WTC11 (cell line): ENCODE measurements around the gene TPM2. TPM values are rescaled to one million over a fixed set of nuclear protein-coding genes. Genes with fewer than 3 reads are reported as not detected.
"Not testable (repeated sequence)": the region's sequence is repeated elsewhere in the genome, so short reads cannot be mapped to it uniquely, and the experiment has no call there.

Experiments
- ATAC-seq: fragments of 200-7000 bp; cut with Tn5 transposase; 2 replicates; pipeline ENCODE4 v1.10.0; 2021; ENCODE audit warnings: mild to moderate bottlenecking, moderate library complexity
- CTCF ChIA-PET: fragments of 300-600 bp; sonication (Branson Sonifier 250); formaldehyde crosslinking; loops from one replicate; lab custom pipeline; 2021; ENCODE audit warnings: antibody characterized with exemption; lab: Charles Lee
- POLR2A ChIA-PET: fragments of 350-600 bp; sonication (Branson Sonifier 250); formaldehyde crosslinking; loops from one replicate; lab custom pipeline; 2021; ENCODE audit warnings: antibody characterized with exemption; lab: Charles Lee
- DNase-seq: peaks from one replicate; pipeline ENCODE4 v3.0.0; 2021; ENCODE audit warnings: low spot score
- H3K27ac Mint-ChIP-seq: 2 replicates; pipeline ENCODE4 v1.8.0; 2021; ENCODE audit warnings: mixed read lengths
- H3K27me3 Mint-ChIP-seq: 2 replicates; pipeline ENCODE4 v1.8.0; 2021; ENCODE audit warnings: low read depth, mild to moderate bottlenecking, moderate library complexity, mixed read lengths
- H3K36me3 Mint-ChIP-seq: 2 replicates; pipeline ENCODE4 v1.8.0; 2021; ENCODE audit warnings: mixed read lengths
- H3K4me1 Mint-ChIP-seq: 2 replicates; pipeline ENCODE4 v1.8.0; 2022; ENCODE audit warnings: mixed read lengths
- H3K4me3 Mint-ChIP-seq: 2 replicates; pipeline ENCODE4 v1.8.0; 2021; ENCODE audit warnings: mild to moderate bottlenecking, moderate library complexity, mixed read lengths
- H3K9me3 Mint-ChIP-seq: 2 replicates; pipeline ENCODE4 v1.8.0; 2021; ENCODE audit warnings: mixed read lengths
- CBFB ChIP-seq: sonication (generic); formaldehyde crosslinking; IDR thresholded peaks from 2 replicates; pipeline ENCODE4 v1.8.1; 2022; ENCODE audit warnings: mild to moderate bottlenecking, low read depth, missing genetic modification reagents
- ESRRA ChIP-seq: sonication (generic); formaldehyde crosslinking; IDR thresholded peaks from 2 replicates; pipeline ENCODE4 v1.8.1; 2022; ENCODE audit warnings: mild to moderate bottlenecking, missing genetic modification reagents, borderline replicate concordance
- FOXJ3 ChIP-seq: sonication (generic); formaldehyde crosslinking; IDR thresholded peaks from 2 replicates; pipeline ENCODE4 v1.9.0; 2021; ENCODE audit warnings: missing genetic modification reagents, mild to moderate bottlenecking, borderline replicate concordance
- GTF2I ChIP-seq: fragments of 250-450 bp; sonication (Bioruptor Pico); conservative IDR thresholded peaks from 2 replicates; pipeline ENCODE4 v1.4.0; 2021; ENCODE audit warnings: mild to moderate bottlenecking
- SOX15 ChIP-seq: fragments of 250-450 bp; sonication (Bioruptor Pico); IDR thresholded peaks from 2 replicates; pipeline ENCODE4 v1.9.0; 2021; ENCODE audit warnings: mild to moderate bottlenecking
- TEAD4 ChIP-seq: sonication (generic); formaldehyde crosslinking; IDR thresholded peaks from 2 replicates; pipeline ENCODE4 v1.8.0; 2022; ENCODE audit warnings: mild to moderate bottlenecking, missing genetic modification reagents
- ZNF423 ChIP-seq: fragments of 250-450 bp; sonication (Bioruptor Pico); IDR thresholded peaks from 2 replicates; pipeline ENCODE4 v2.1.2; 2022; ENCODE audit warnings: mild to moderate bottlenecking, moderate library complexity
- total RNA-seq: library from RNA; stranded (reverse); gene quantifications from 3 replicates; pipeline ENCODE4 v1.2.3, GENCODE V29; 2021
- TF ChIP-seq, protein P1 (sequence below): fragments of 250-450 bp; sonication (Bioruptor Pico); IDR thresholded peaks from 2 replicates; pipeline ENCODE4 v1.8.0; 2021; ENCODE audit warnings: mild to moderate bottlenecking
- TF ChIP-seq, protein P2 (sequence below): sonication (generic); formaldehyde crosslinking; IDR thresholded peaks from 2 replicates; pipeline ENCODE4 v1.8.0; 2022; ENCODE audit warnings: mild to moderate bottlenecking, missing genetic modification reagents
- TF ChIP-seq, protein P3 (sequence below): sonication (generic); formaldehyde crosslinking; IDR thresholded peaks from 2 replicates; pipeline ENCODE4 v1.8.0; 2022; ENCODE audit warnings: mild to moderate bottlenecking, missing genetic modification reagents
- TF ChIP-seq, protein P4 (sequence below): fragments of 250-450 bp; sonication (Bioruptor Pico); IDR thresholded peaks from 2 replicates; pipeline ENCODE4 v1.9.0; 2021; ENCODE audit warnings: mild to moderate bottlenecking
- TF ChIP-seq, protein P5 (sequence below): sonication (generic); formaldehyde crosslinking; conservative IDR thresholded peaks from 2 replicates; pipeline ENCODE4 v1.8.1; 2022; ENCODE audit warnings: mild to moderate bottlenecking, missing genetic modification reagents
- TF ChIP-seq, protein P6 (sequence below): sonication (generic); formaldehyde crosslinking; IDR thresholded peaks from 2 replicates; pipeline ENCODE4 v1.8.1; 2022; ENCODE audit warnings: low read depth, missing genetic modification reagents, borderline replicate concordance
- TF ChIP-seq, protein P7 (sequence below): fragments of 250-450 bp; sonication (Bioruptor Pico); IDR thresholded peaks from 2 replicates; pipeline ENCODE4 v1.9.0; 2021; ENCODE audit warnings: moderate library complexity, mild to moderate bottlenecking, inconsistent platforms, borderline replicate concordance
- TF ChIP-seq, protein P8 (sequence below): fragments of 250-450 bp; sonication (Bioruptor Pico); IDR thresholded peaks from 2 replicates; pipeline ENCODE4 v1.9.0; 2021; ENCODE audit warnings: mild to moderate bottlenecking, borderline replicate concordance

Gene TPM2
- total RNA-seq, 1 experiment from 2014 or later = 146 TPM

DNA sequence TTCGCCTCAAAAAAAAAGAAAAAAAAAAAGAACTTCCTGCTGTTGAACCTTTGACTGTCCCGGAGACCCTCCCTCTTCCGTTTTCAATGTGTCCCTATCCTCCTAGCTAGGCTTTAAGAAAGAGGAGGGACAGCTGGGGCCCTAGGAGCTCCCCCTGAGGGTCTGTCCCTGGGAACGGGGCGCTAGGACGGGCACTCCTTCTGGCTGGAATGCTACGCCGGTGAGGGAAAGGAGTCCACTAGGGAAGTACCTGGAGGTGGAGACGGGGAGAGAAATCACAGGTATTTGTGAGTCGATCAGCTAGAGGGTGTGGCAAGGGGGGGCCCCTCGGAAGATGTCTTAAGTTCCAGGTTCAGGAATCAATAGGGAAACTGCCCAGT, 43.6 kb downstream of the TPM2 start:
- DNase-seq (peak; percentile 77), ATAC-seq (peak; percentile 72)
- Mint-ChIP-seq H3K27ac (peak overlapping the region; percentile 82), H3K36me3 (peaks cover 5% of the 10 kb centered on the region; the same call in 1 of the 2 replicates), H3K9me3 (peaks cover 7% of the 10 kb centered on the region), H3K4me1 (peaks cover 37% of the 10 kb centered on the region), H3K4me3 (peak overlapping the region; percentile 88), H3K27me3 (peaks cover 13% of the 10 kb centered on the region)
- POLR2A ChIA-PET = interaction anchor here (0.5 to 2.5 kb wide), 10 partner anchors 12 to 486 kb away, joined by 3 to 21 read pairs (median 4); partner anchors contain the start of genes CCDC107, RMRP and TPM2
- CTCF ChIA-PET = interaction anchor here (0.7 to 4.4 kb wide), 27 partner anchors 11 to 1206 kb away, joined by 3 to 47 read pairs (median 8); partner anchors contain the start of genes ARHGEF39, ATOSB, CCDC107 and GBA2
- TF ChIP-seq, protein P1, sequence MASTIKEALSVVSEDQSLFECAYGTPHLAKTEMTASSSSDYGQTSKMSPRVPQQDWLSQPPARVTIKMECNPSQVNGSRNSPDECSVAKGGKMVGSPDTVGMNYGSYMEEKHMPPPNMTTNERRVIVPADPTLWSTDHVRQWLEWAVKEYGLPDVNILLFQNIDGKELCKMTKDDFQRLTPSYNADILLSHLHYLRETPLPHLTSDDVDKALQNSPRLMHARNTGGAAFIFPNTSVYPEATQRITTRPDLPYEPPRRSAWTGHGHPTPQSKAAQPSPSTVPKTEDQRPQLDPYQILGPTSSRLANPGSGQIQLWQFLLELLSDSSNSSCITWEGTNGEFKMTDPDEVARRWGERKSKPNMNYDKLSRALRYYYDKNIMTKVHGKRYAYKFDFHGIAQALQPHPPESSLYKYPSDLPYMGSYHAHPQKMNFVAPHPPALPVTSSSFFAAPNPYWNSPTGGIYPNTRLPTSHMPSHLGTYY (CRISPR knock-in tag) = 0 out of 2 replicates have a peak, but pooled peaks have one; percentile 67
- TF ChIP-seq CBFB (no peak), TEAD4 (CRISPR knock-in tag) (0 out of 2 replicates have a peak, but pooled peaks have one; percentile 19)

DNA sequence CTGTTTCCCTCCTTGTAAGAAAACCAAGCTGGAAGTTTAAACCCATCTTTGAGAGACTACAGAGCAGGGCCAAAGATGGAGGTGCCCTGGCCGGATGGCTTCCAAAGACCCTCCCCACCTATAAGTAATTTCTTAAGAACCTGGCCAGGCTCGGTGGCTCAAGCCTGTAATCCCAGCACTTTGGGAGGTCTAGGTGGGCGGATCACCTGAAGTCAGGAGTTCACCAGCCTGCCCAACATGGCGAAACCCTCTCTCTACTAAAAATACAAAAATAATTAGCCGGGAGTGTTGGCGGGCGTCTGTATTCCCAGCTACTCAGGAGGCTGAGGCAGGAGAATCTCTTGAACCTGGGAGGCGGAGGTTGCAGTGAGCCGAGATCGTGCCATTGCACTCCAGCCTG, 44.0 kb downstream of the TPM2 start:
- H3K4me3 Mint-ChIP-seq = peak overlapping the region; percentile 88
- POLR2A ChIA-PET = interaction anchor here (0.6 to 2.5 kb wide), 7 partner anchors 12 to 485 kb away, joined by 3 to 21 read pairs (median 4); partner anchors contain the start of genes CCDC107 and RMRP
- not testable (repeated sequence) for H3K9me3 Mint-ChIP-seq, H3K36me3 Mint-ChIP-seq, DNase-seq, ATAC-seq
- peaks cover 33% of the 10 kb centered on the region for H3K4me1 Mint-ChIP-seq
- peaks cover 13% of the 10 kb centered on the region for H3K27me3 Mint-ChIP-seq
- CTCF ChIA-PET = interaction anchor here (0.7 to 4.4 kb wide), 27 partner anchors 11 to 980 kb away, joined by 3 to 47 read pairs (median 8); partner anchors contain the start of genes ARHGEF39, ATOSB, CCDC107 and GBA2
- H3K27ac Mint-ChIP-seq = peak overlapping the region; percentile 60

DNA sequence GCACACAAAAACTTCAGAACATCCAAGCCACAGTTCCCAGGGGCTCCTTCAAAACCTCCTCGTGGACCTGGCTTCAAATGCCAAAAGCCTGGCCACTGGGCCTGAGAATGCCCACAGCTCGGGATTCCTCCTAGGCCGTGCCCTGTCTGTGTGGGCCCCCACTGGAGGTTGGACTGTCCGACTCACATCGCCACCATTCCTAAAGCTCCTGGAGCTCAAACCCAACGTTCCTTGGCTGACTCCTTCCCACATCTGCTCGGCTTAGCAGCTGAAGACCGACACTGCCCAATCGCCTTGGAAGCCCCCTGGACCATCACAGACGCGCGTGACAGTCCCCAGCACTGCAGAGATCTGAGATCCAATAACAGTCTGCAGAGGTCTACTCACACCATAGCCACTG, 46.7 kb downstream of the TPM2 start:
- no peak overlapping the region for H3K27ac Mint-ChIP-seq
- no peak overlapping the region for H3K4me3 Mint-ChIP-seq
- ATAC-seq = no peak
- DNase-seq = no peak
- ChIA-PET CTCF (no interaction called here), POLR2A (no interaction called here)
- TF ChIP-seq ESRRA (CRISPR knock-in tag) (no peak), ZNF423 (no peak), GTF2I (CRISPR knock-in tag) (no peak), SOX15 (CRISPR knock-in tag) (no peak), FOXJ3 (CRISPR knock-in tag) (no peak)
- TF ChIP-seq, protein P2, sequence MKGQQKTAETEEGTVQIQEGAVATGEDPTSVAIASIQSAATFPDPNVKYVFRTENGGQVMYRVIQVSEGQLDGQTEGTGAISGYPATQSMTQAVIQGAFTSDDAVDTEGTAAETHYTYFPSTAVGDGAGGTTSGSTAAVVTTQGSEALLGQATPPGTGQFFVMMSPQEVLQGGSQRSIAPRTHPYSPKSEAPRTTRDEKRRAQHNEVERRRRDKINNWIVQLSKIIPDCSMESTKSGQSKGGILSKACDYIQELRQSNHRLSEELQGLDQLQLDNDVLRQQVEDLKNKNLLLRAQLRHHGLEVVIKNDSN (CRISPR knock-in tag) = no peak
- TF ChIP-seq, protein P3, sequence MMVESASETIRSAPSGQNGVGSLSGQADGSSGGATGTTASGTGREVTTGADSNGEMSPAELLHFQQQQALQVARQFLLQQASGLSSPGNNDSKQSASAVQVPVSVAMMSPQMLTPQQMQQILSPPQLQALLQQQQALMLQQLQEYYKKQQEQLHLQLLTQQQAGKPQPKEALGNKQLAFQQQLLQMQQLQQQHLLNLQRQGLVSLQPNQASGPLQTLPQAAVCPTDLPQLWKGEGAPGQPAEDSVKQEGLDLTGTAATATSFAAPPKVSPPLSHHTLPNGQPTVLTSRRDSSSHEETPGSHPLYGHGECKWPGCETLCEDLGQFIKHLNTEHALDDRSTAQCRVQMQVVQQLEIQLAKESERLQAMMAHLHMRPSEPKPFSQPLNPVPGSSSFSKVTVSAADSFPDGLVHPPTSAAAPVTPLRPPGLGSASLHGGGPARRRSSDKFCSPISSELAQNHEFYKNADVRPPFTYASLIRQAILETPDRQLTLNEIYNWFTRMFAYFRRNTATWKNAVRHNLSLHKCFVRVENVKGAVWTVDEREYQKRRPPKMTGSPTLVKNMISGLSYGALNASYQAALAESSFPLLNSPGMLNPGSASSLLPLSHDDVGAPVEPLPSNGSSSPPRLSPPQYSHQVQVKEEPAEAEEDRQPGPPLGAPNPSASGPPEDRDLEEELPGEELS = no peak
- TF ChIP-seq, protein P4, sequence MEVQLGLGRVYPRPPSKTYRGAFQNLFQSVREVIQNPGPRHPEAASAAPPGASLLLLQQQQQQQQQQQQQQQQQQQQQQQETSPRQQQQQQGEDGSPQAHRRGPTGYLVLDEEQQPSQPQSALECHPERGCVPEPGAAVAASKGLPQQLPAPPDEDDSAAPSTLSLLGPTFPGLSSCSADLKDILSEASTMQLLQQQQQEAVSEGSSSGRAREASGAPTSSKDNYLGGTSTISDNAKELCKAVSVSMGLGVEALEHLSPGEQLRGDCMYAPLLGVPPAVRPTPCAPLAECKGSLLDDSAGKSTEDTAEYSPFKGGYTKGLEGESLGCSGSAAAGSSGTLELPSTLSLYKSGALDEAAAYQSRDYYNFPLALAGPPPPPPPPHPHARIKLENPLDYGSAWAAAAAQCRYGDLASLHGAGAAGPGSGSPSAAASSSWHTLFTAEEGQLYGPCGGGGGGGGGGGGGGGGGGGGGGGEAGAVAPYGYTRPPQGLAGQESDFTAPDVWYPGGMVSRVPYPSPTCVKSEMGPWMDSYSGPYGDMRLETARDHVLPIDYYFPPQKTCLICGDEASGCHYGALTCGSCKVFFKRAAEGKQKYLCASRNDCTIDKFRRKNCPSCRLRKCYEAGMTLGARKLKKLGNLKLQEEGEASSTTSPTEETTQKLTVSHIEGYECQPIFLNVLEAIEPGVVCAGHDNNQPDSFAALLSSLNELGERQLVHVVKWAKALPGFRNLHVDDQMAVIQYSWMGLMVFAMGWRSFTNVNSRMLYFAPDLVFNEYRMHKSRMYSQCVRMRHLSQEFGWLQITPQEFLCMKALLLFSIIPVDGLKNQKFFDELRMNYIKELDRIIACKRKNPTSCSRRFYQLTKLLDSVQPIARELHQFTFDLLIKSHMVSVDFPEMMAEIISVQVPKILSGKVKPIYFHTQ = no peak
- TF ChIP-seq, protein P5, sequence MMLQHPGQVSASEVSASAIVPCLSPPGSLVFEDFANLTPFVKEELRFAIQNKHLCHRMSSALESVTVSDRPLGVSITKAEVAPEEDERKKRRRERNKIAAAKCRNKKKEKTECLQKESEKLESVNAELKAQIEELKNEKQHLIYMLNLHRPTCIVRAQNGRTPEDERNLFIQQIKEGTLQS (CRISPR knock-in tag) = no peak
- TF ChIP-seq, protein P6, sequence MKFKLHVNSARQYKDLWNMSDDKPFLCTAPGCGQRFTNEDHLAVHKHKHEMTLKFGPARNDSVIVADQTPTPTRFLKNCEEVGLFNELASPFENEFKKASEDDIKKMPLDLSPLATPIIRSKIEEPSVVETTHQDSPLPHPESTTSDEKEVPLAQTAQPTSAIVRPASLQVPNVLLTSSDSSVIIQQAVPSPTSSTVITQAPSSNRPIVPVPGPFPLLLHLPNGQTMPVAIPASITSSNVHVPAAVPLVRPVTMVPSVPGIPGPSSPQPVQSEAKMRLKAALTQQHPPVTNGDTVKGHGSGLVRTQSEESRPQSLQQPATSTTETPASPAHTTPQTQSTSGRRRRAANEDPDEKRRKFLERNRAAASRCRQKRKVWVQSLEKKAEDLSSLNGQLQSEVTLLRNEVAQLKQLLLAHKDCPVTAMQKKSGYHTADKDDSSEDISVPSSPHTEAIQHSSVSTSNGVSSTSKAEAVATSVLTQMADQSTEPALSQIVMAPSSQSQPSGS (CRISPR knock-in tag) = no peak
- TF ChIP-seq, protein P7, sequence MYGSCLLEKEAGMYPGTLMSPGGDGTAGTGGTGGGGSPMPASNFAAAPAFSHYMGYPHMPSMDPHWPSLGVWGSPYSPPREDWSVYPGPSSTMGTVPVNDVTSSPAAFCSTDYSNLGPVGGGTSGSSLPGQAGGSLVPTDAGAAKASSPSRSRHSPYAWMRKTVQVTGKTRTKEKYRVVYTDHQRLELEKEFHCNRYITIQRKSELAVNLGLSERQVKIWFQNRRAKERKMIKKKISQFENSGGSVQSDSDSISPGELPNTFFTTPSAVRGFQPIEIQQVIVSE (CRISPR knock-in tag) = no peak
- TF ChIP-seq, protein P8, sequence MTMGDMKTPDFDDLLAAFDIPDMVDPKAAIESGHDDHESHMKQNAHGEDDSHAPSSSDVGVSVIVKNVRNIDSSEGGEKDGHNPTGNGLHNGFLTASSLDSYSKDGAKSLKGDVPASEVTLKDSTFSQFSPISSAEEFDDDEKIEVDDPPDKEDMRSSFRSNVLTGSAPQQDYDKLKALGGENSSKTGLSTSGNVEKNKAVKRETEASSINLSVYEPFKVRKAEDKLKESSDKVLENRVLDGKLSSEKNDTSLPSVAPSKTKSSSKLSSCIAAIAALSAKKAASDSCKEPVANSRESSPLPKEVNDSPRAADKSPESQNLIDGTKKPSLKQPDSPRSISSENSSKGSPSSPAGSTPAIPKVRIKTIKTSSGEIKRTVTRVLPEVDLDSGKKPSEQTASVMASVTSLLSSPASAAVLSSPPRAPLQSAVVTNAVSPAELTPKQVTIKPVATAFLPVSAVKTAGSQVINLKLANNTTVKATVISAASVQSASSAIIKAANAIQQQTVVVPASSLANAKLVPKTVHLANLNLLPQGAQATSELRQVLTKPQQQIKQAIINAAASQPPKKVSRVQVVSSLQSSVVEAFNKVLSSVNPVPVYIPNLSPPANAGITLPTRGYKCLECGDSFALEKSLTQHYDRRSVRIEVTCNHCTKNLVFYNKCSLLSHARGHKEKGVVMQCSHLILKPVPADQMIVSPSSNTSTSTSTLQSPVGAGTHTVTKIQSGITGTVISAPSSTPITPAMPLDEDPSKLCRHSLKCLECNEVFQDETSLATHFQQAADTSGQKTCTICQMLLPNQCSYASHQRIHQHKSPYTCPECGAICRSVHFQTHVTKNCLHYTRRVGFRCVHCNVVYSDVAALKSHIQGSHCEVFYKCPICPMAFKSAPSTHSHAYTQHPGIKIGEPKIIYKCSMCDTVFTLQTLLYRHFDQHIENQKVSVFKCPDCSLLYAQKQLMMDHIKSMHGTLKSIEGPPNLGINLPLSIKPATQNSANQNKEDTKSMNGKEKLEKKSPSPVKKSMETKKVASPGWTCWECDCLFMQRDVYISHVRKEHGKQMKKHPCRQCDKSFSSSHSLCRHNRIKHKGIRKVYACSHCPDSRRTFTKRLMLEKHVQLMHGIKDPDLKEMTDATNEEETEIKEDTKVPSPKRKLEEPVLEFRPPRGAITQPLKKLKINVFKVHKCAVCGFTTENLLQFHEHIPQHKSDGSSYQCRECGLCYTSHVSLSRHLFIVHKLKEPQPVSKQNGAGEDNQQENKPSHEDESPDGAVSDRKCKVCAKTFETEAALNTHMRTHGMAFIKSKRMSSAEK (CRISPR knock-in tag) = no peak
- H3K27me3 Mint-ChIP-seq = peaks cover 11% of the 10 kb centered on the region
- peaks cover 12% of the 10 kb centered on the region for H3K4me1 Mint-ChIP-seq
- peaks cover 14% of the 10 kb centered on the region for H3K36me3 Mint-ChIP-seq
- H3K9me3 Mint-ChIP-seq = peaks cover 17% of the 10 kb centered on the region
